ENCODE results near the gene TASP1.

DNA sequence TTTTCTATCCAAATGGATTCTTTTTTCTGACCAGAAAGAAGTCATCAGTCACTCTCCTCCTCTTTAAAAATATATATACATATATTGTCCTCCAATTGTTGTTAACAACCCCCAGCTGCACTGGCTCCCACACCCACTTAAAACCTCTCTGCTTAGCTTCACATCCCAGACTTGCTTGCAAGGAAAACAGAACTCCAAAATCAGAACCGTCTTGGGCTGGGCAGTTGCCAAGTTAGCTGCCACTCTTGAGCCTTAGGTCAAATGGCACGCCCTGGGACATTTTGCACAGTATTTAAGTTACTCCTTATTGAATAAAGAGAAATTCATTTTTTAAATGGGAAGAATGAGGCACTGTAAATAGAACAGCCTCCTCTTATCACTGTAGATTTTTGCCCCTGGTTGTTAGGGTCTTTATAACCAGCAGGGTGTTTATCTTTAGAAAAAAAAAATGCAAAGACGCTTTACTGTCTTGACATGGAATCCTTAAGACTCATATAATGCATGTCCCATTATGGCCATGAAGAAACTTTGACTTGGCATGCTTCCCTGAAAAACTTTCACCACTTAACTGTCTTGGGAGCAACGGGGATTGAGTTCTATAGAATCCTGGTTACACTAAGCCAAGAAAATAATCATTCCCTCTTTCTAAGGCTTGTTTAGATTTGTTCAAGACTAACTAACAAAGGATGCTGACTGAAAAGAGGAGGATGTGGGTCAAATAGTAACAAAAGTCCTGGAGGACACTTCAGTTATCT lies 213.2 kb downstream of the TASP1 start:
- TF ChIP-seq POLR2A (IDR thresholded peaks at IDR 0.05): no peak
- TF ChIP-seq, protein P1, sequence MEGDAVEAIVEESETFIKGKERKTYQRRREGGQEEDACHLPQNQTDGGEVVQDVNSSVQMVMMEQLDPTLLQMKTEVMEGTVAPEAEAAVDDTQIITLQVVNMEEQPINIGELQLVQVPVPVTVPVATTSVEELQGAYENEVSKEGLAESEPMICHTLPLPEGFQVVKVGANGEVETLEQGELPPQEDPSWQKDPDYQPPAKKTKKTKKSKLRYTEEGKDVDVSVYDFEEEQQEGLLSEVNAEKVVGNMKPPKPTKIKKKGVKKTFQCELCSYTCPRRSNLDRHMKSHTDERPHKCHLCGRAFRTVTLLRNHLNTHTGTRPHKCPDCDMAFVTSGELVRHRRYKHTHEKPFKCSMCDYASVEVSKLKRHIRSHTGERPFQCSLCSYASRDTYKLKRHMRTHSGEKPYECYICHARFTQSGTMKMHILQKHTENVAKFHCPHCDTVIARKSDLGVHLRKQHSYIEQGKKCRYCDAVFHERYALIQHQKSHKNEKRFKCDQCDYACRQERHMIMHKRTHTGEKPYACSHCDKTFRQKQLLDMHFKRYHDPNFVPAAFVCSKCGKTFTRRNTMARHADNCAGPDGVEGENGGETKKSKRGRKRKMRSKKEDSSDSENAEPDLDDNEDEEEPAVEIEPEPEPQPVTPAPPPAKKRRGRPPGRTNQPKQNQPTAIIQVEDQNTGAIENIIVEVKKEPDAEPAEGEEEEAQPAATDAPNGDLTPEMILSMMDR (IDR thresholded peaks at IDR 0.05): no peak
